Measurements from ENCODE around the gene C15orf61. TPM values are rescaled to one million over a fixed set of nuclear protein-coding genes. Genes with fewer than 3 reads are reported as not detected.

The C15orf61 gene
- total RNA-seq, 1 donor from 2014 or later = 13.8 TPM

DNA sequence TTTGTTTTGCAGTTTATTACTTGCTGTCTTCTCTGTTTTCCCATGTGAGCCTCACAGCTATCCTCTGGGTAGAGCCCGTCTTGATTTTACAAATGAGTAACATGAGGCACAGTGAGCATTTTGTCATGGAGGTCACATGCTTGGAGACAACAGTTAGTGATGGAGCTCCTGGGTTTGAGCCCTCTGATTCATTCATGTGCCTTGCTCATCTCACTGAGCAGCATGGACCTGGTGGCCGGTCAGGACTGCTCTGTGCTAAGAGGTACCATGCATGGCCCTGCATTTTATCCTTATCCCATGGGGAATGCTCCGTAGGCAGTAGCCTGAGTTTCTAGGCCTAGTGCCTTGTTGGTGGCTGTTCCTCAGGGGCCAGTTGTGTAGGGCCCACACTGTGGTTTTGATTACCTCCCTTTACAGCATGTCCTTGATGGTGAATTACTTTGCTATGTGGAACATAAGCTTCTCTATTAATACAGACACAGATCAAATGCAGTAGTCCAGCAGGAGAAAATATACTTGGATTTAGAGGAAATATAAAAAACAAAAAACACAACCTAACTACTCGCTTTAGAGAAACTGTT, 57.2 kb downstream of the C15orf61 start:
- Histone ChIP-seq H3K27ac (replicated peaks) (no peak overlapping the region), H3K9me3 (replicated peaks) (no peaks in the 10 kb centered on the region), H3K4me3 (no peak overlapping the region), H3K27me3 (ENCODE audit: low read depth) (no peaks in the 10 kb centered on the region), H3K4me1 (no peaks in the 10 kb centered on the region), H3K36me3 (no peaks in the 10 kb centered on the region)
- intact Hi-C loops (cut with micrococcal nuclease) = no loop called here
- TF ChIP-seq, protein P1, sequence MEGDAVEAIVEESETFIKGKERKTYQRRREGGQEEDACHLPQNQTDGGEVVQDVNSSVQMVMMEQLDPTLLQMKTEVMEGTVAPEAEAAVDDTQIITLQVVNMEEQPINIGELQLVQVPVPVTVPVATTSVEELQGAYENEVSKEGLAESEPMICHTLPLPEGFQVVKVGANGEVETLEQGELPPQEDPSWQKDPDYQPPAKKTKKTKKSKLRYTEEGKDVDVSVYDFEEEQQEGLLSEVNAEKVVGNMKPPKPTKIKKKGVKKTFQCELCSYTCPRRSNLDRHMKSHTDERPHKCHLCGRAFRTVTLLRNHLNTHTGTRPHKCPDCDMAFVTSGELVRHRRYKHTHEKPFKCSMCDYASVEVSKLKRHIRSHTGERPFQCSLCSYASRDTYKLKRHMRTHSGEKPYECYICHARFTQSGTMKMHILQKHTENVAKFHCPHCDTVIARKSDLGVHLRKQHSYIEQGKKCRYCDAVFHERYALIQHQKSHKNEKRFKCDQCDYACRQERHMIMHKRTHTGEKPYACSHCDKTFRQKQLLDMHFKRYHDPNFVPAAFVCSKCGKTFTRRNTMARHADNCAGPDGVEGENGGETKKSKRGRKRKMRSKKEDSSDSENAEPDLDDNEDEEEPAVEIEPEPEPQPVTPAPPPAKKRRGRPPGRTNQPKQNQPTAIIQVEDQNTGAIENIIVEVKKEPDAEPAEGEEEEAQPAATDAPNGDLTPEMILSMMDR (IDR thresholded peaks at IDR 0.05; ENCODE audit: borderline replicate concordance) = no peak
- no peak for DNase-seq

DNA sequence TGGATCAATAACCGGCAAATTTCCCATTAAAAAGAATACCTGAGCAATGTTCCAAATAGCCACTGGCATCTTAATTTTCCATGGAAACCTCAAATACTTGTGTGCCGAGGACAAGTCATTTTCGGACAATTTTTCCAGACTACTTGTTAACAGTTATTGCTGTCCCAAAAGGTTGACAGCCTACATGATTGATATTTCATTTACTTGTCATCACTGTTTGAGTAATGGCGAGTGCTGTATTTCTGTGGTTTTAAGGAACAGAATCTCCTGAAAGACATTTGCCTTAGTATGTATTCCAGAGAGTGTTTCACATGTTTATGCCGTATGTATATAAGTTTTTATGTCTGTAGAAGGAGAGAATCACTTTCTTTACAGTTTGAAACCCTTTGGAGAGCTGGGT, 58.2 kb downstream of the C15orf61 start:
- Histone ChIP-seq H3K4me1 (no peaks in the 10 kb centered on the region), H3K27ac (replicated peaks) (no peak overlapping the region), H3K9me3 (replicated peaks) (no peaks in the 10 kb centered on the region), H3K4me3 (no peak overlapping the region), H3K27me3 (ENCODE audit: low read depth) (no peaks in the 10 kb centered on the region), H3K36me3 (no peaks in the 10 kb centered on the region)
- DNase-seq = no peak
- intact Hi-C loops (cut with micrococcal nuclease) = no loop called here
- TF ChIP-seq, protein P1 (IDR thresholded peaks at IDR 0.05; ENCODE audit: borderline replicate concordance) = no peak

Other genes starting within 250 kb of the C15orf61 start
- 25.0 TPM for gene MAP2K5, start 21.6 kb downstream of the C15orf61 start, total RNA-seq